T-cell (primary cell): ENCODE results near the gene OR5A2. TPM values are rescaled to one million over a fixed set of nuclear protein-coding genes. Genes with fewer than 3 reads are reported as not detected.

Source experiments
- ATAC-seq, 4 experiments: fragments of 200-7000 bp in 3 of 4; fragments of 150-1000 bp in 1 of 4; cut with Tn5 transposase; replicated peaks in 1 of 4; 1 replicate in 3 of 4; 2 replicates in 1 of 4; pipeline ENCODE4 v1.10.0; 2021; ENCODE audit warnings: moderate library complexity in 3 of 4, mild to moderate bottlenecking in 2 of 4, moderate number of reproducible peaks in 1 of 4
- CTCF ChIA-PET, 2 donors: fragments of 300-600 bp; sonication (Branson Sonifier 250); formaldehyde crosslinking; loops; one replicate each; lab custom pipeline; 2022; ENCODE audit warnings: antibody characterized with exemption in 2 of 2; lab: Charles Lee
- POLR2A ChIA-PET, 2 donors: fragments of 300-600 bp; sonication (Branson Sonifier 250); formaldehyde crosslinking; loops; one replicate each; lab custom pipeline; 2022; ENCODE audit warnings: antibody characterized with exemption in 2 of 2; lab: Charles Lee
- DNase-seq, 35 experiments: peaks; one replicate each; pipeline versions ENCODE4 v3.0.0 to v3.0.0-alpha.2; 2013 to 2023
- H3K27ac ChIP-seq: one replicate; pipeline ENCODE4 v1.5.1; 2013; ENCODE audit warnings: low read length
- H3K27me3 ChIP-seq, 2 experiments: replicated peaks in 1 of 2; 1 replicate in 1 of 2; 2 replicates in 1 of 2; pipeline versions ENCODE4 v1.6.1 to v1.7.0; 2013; ENCODE audit warnings: low read length in 1 of 2, mixed read lengths in 1 of 2; ENCODE audit not compliant: control insufficient read depth in 2 of 2, insufficient read depth in 2 of 2; ENCODE audit errors: extremely low read depth in 1 of 2
- H3K36me3 ChIP-seq, 2 donors: 1 replicate in 1 of 2; 2 replicates in 1 of 2; pipeline versions ENCODE4 v1.6.1 to v1.7.0; 2013; ENCODE audit warnings: low read length in 1 of 2; ENCODE audit not compliant: control insufficient read depth in 2 of 2, insufficient read depth in 1 of 2; ENCODE audit errors: extremely low read depth in 1 of 2
- H3K4me1 ChIP-seq, 2 experiments: 1 replicate in 1 of 2; 2 replicates in 1 of 2; pipeline versions ENCODE4 v1.6.1 to v1.7.0; 2013; ENCODE audit warnings: low read length in 2 of 2, mixed read lengths in 1 of 2; ENCODE audit not compliant: insufficient read depth in 2 of 2, control insufficient read depth in 1 of 2; ENCODE audit errors: extremely low read depth in 1 of 2
- H3K4me3 ChIP-seq, 2 donors: 1 replicate in 1 of 2; 2 replicates in 1 of 2; pipeline versions ENCODE4 v1.5.1 to v1.7.0; 2013; ENCODE audit warnings: mild to moderate bottlenecking in 2 of 2, low read length in 1 of 2, moderate library complexity in 1 of 2; ENCODE audit not compliant: control insufficient read depth in 1 of 2; ENCODE audit errors: extremely low read depth in 1 of 2
- H3K9me3 ChIP-seq: 2 replicates; pipeline ENCODE4 v1.7.0; 2013
- H3K27ac Mint-ChIP-seq, 2 donors: one replicate each; pipeline ENCODE4 v1.8.0; 2020 to 2021; ENCODE audit warnings: mild to moderate bottlenecking in 2 of 2, mixed read lengths in 2 of 2
- H3K27me3 Mint-ChIP-seq, 2 donors: one replicate each; pipeline ENCODE4 v1.8.0; 2021 to 2022; ENCODE audit warnings: mixed read lengths in 2 of 2
- H3K36me3 Mint-ChIP-seq: one replicate; pipeline ENCODE4 v1.8.0; 2021; ENCODE audit warnings: mixed read lengths
- H3K4me1 Mint-ChIP-seq, 3 donors: one replicate each; pipeline ENCODE4 v1.8.0; 2020 to 2022; ENCODE audit warnings: mixed read lengths in 3 of 3, mild to moderate bottlenecking in 1 of 3
- H3K4me3 Mint-ChIP-seq, 3 donors: one replicate each; pipeline ENCODE4 v1.8.0; 2020 to 2022; ENCODE audit warnings: mild to moderate bottlenecking in 3 of 3, mixed read lengths in 3 of 3, moderate library complexity in 3 of 3
- H3K9me3 Mint-ChIP-seq, 3 donors: one replicate each; pipeline ENCODE4 v1.8.0; 2020 to 2022; ENCODE audit warnings: mixed read lengths in 3 of 3
- WGBS: methylation state at CpG from one replicate; pipeline ENCODE4 v1.1.5; 2013; ENCODE audit warnings: missing lambda C conversion rate; ENCODE audit not compliant: insufficient coverage; 5-methylcytosine and 5-hydroxymethylcytosine counted together
- total RNA-seq, 35 experiments: library from RNA in 6 of 35; stranded (reverse) in 6 of 35; fragments of 120-200 nt in 1 of 35; gene quantifications; one replicate each; pipeline versions ENCODE4 v1.2.1 to v1.2.4 and lab custom pipeline; 2013 to 2026

OR5A2 gene
- total RNA-seq, 5 donors from 2014 or later (not counting 1 experiment from before 2014, with no cell fraction given): not detected

GRCh38 chr11:59413646-59414045 lies 12.6 kb downstream of the OR5A2 start:
- Histone ChIP-seq H3K27me3 (peaks cover 0 to 6% of the 10 kb centered on the region in 2 experiments), H3K36me3 (no peaks in the 10 kb centered on the region), H3K4me3 (no peak overlapping the region), H3K9me3 (no peaks in the 10 kb centered on the region), H3K4me1 (peaks cover 0 to 10% of the 10 kb centered on the region in 2 experiments), H3K27ac (no peak overlapping the region)
- no peaks in the 10 kb centered on the region for H3K36me3 Mint-ChIP-seq
- H3K4me3 Mint-ChIP-seq: no peak overlapping the region
- peaks cover 4 to 21% (median 21%) of the 10 kb centered on the region in 3 donors for H3K9me3 Mint-ChIP-seq
- WGBS: no CpG with 5 or more reads among the region's 2 CpGs
- H3K27ac Mint-ChIP-seq: no peak overlapping the region
- ATAC-seq (no peak), DNase-seq (no peak)
- CTCF ChIA-PET: no interaction called here
- POLR2A ChIA-PET: no interaction called here
- H3K27me3 Mint-ChIP-seq: peaks cover 14% of the 10 kb centered on the region in 2 donors
- peaks cover 9 to 17% (median 15%) of the 10 kb centered on the region in 3 donors for H3K4me1 Mint-ChIP-seq

GRCh38 chr11:59403546-59403945 lies 22.7 kb downstream of the OR5A2 start:
- ChIA-PET CTCF (no interaction called here), POLR2A (no interaction called here)
- Histone ChIP-seq H3K27ac (no peak overlapping the region), H3K4me1 (no peaks in the 10 kb centered on the region), H3K27me3 (no peaks in the 10 kb centered on the region), H3K9me3 (no peaks in the 10 kb centered on the region), H3K4me3 (no peak overlapping the region), H3K36me3 (no peaks in the 10 kb centered on the region)
- no peak for DNase-seq
- Mint-ChIP-seq H3K36me3 (no peaks in the 10 kb centered on the region), H3K27me3 (peaks cover 4% of the 10 kb centered on the region in 2 donors), H3K9me3 (peaks cover 0 to 15% (median 13%) of the 10 kb centered on the region in 3 donors), H3K4me1 (no peaks in the 10 kb centered on the region), H3K27ac (no peak overlapping the region), H3K4me3 (no peak overlapping the region)
- ATAC-seq: no peak

GRCh38 chr11:59401262-59401552 lies 25.0 kb downstream of the OR5A2 start:
- Histone ChIP-seq H3K27ac (no peak overlapping the region), H3K9me3 (no peaks in the 10 kb centered on the region), H3K4me1 (no peaks in the 10 kb centered on the region), H3K27me3 (no peaks in the 10 kb centered on the region), H3K4me3 (no peak overlapping the region), H3K36me3 (no peaks in the 10 kb centered on the region)
- ATAC-seq (no peak), DNase-seq (no peak)
- ChIA-PET CTCF (no interaction called here), POLR2A (interaction anchor here in 1 of 2 donors (0.6 to 0.7 kb wide), 2 partner anchors 172 to 201 kb away, joined by 3 to 4 read pairs; no protein-coding TSS in a partner anchor)
- H3K27ac Mint-ChIP-seq: no peak overlapping the region
- H3K27me3 Mint-ChIP-seq: peaks cover 4% of the 10 kb centered on the region in 2 donors
- no peaks in the 10 kb centered on the region for H3K4me1 Mint-ChIP-seq
- H3K9me3 Mint-ChIP-seq: peaks cover 0 to 13% (median 9%) of the 10 kb centered on the region in 3 donors
- WGBS: no CpG with 5 or more reads among the region's 2 CpGs
- no peaks in the 10 kb centered on the region for H3K36me3 Mint-ChIP-seq
- H3K4me3 Mint-ChIP-seq: no peak overlapping the region

- POLR2A ChIA-PET: interaction anchor here in 1 of 2 donors (0.7 kb wide), 1 partner anchor 172 kb away, joined by 4 read pairs; no protein-coding TSS in a partner anchor
- DNase-seq: no peak
- no peaks in the 10 kb centered on the region for H3K27me3 ChIP-seq
- no peak overlapping the region for H3K4me3 ChIP-seq
- H3K9me3 ChIP-seq: no peaks in the 10 kb centered on the region
- Mint-ChIP-seq H3K36me3 (no peaks in the 10 kb centered on the region), H3K4me1 (no peaks in the 10 kb centered on the region), H3K4me3 (no peak overlapping the region), H3K27me3 (peaks cover 0 to 4% of the 10 kb centered on the region in 2 donors), H3K27ac (no peak overlapping the region), H3K9me3 (peaks cover 0 to 13% (median 9%) of the 10 kb centered on the region in 3 donors)
- CTCF ChIA-PET: interaction anchor here in 1 of 2 donors (0.6 kb wide), 1 partner anchor 12 kb away, joined by 3 read pairs; no protein-coding TSS in a partner anchor
- WGBS: 79% methylated on average over 3 of the region's 3 CpGs
- H3K4me1 ChIP-seq: no peaks in the 10 kb centered on the region
- H3K27ac ChIP-seq: no peak overlapping the region
- H3K36me3 ChIP-seq: no peaks in the 10 kb centered on the region
- ATAC-seq: no peak
Observed at GRCh38 chr11:59400461-59401261, 25.6 kb downstream of the OR5A2 start.

GRCh38 chr11:59394186-59394585 lies 32.0 kb downstream of the OR5A2 start:
- H3K27me3 Mint-ChIP-seq: peaks cover 16 to 19% of the 10 kb centered on the region in 2 donors
- no peak for DNase-seq

GRCh38 chr11:59380263-59381059 lies 45.8 kb downstream of the OR5A2 start:
- Histone ChIP-seq H3K27ac (no peak overlapping the region), H3K9me3 (no peaks in the 10 kb centered on the region), H3K4me3 (no peak overlapping the region), H3K4me1 (no peaks in the 10 kb centered on the region), H3K27me3 (no peaks in the 10 kb centered on the region), H3K36me3 (no peaks in the 10 kb centered on the region)
- Mint-ChIP-seq H3K4me1 (no peaks in the 10 kb centered on the region), H3K27ac (no peak overlapping the region), H3K9me3 (peaks cover 5 to 16% (median 13%) of the 10 kb centered on the region in 3 donors), H3K27me3 (peaks cover under 1 to 1% of the 10 kb centered on the region in 2 donors), H3K36me3 (no peaks in the 10 kb centered on the region), H3K4me3 (no peak overlapping the region)
- ChIA-PET CTCF (no interaction called here), POLR2A (no interaction called here)
- ATAC-seq: no peak
- no peak for DNase-seq
- WGBS: no CpG with 5 or more reads among the region's 2 CpGs

More at GRCh38 chr11:59394186-59394585, 32.0 kb downstream of the OR5A2 start:
- H3K36me3 ChIP-seq: no peaks in the 10 kb centered on the region
- no peaks in the 10 kb centered on the region for H3K4me1 ChIP-seq
- POLR2A ChIA-PET: interaction anchor here in 1 of 2 donors (0.6 kb wide), 1 partner anchor 85 kb away, joined by 3 read pairs; no protein-coding TSS in a partner anchor
- H3K4me1 Mint-ChIP-seq: no peaks in the 10 kb centered on the region
- H3K4me3 ChIP-seq: no peak overlapping the region
- no peaks in the 10 kb centered on the region for H3K36me3 Mint-ChIP-seq
- CTCF ChIA-PET: no interaction called here
- H3K9me3 Mint-ChIP-seq: peaks cover 0 to 4% (median 0%) of the 10 kb centered on the region in 3 donors
- no peak overlapping the region for H3K27ac ChIP-seq
- no peak overlapping the region for H3K4me3 Mint-ChIP-seq
- no peaks in the 10 kb centered on the region for H3K9me3 ChIP-seq
- ATAC-seq: no peak
- H3K27ac Mint-ChIP-seq: no peak overlapping the region
- H3K27me3 ChIP-seq: no peaks in the 10 kb centered on the region
